DMS53 treated with DMSO at 0.1 percent for 48 hours (cell line): ENCODE data around the gene PRXL2B.
"Not testable (repeated sequence)": the region's sequence is repeated elsewhere in the genome, so short reads cannot be mapped to it uniquely, and the experiment has no call there.

Experiments
- DNase-seq: peaks from one replicate; lab custom pipeline; 2025; ENCODE audit not compliant: unreplicated experiment; lab: John Stamatoyannopoulos, UW

The PRXL2B gene

GRCh38 chr1:2550309-2550861 lies 36.2 kb upstream of the PRXL2B start:
- not testable (repeated sequence) for DNase-seq

DNA sequence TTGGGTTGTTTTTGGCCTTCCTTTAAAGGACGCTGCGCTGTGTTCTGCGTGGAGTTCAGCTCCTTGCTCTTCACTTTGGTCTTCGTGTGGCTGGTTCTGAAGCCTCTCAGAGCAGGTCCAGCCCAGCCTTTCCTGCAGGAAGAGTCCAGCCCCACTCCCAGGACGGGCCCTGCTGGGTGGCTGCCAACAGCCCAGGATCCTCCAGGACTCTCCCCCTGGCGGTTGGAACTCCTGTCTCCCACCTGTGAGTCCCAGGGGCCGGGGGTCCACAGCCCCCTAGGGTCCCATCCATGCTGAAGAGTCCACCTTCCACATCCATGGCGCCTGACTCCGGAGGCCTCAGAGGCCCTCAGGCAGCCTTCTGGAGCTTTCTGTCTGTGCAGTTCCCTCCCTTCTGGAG lies 35.0 kb upstream of the PRXL2B start:
- not testable (repeated sequence) for DNase-seq

GRCh38 chr1:2552189-2552588 lies 34.4 kb upstream of the PRXL2B start:
- DNase-seq, result no peak

DNA sequence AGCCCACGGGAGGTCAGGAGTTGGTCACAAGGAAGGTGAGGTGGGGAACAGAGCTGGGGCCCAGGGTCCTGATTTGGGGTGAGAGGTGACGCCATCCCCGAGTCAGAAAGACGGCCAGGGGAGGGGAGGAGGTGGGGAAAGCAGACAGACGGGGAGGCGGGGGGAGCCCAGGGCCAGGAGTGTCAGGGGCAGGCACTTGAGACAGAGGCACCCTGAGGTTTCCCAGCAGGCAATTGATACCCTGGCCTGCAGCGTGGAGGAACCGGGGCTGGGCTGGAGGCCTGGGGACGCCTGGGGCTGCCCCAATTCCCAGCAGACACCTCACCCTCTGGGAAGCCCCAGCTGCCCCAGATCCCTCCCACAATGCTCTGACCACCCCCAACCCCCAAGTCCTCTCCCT lies 33.5 kb upstream of the PRXL2B start:
- DNase-seq, result not testable (repeated sequence)

DNA sequence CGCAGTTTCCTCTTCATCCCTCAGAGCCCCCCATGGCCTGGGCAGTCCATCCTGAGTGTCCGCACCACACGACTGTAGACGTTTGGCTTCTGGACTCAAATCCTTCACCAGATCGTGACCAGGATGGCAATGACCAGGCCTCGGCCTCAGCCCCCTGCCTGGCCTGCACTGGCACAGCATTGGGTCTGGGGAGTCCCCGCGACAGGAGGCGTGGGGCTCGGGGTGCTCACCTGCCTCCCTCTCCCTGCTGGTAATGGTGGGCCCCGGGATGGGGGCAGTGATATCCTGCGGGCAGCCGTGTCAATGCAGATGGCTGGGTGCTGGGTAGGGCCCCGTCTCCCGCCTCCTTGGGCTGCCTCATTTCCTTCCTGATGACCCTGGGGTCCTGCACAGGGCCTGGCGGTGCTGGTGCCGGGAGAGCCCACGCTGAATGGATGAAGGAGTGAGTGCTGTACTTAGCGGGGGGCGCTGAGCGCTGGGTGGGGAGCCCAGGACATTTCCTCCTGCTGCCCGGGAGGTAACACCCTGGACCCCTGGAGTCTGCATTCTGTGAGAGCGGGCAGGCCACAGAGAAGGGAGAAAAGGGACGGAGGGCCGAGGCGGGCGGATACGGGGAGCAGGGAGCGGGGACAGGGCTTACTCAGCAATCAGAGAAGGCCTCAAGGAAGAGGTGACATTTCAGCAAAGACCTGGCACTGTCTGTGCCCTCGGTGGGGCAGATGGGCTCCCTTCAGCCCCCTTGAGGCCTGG lies 32.5 kb upstream of the PRXL2B start:
- DNase-seq, result no peak

- no peak for DNase-seq
Observed at GRCh38 chr1:2554621-2555387, 31.8 kb upstream of the PRXL2B start.

DNA sequence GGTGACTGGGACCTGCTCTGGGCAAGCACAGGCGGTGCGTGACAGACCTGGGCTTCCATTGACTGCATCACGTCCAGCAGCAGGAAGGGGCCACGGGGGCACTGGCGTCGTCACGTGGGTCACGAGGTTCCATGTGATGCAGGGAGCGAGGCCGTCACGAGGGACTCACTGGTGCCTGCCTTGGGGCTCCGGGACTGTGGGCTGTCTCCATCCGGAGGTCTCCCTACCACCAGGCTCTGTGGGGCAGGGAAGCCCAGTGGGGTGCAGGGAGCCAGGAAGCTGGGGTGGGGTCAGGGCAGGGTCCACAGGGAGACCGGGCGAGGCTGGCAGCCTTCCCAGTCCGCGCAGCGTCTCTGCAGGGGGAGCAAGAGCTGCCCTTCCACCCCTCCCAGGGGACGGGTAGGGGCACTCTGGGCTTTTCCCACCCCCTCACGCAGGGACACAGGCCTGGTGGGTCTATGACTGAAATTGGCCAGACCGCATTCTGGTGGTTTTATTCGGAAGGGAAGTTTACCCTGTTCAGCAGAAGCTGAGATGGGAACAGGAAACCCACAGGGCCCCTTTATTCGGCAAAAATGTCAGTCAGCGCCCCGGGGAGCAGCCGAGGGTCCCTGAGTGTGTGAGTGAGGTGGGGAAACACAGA lies 30.8 kb upstream of the PRXL2B start:
- DNase-seq, result peak; percentile 10

- peak; percentile 25 for DNase-seq
Observed at GRCh38 chr1:2556277-2556677, 30.3 kb upstream of the PRXL2B start, which contains the start of gene TNFRSF14. Gene TNFRSF14, plus strand, starts transcription at chr1:2556371. Its CDS starts 294 bp downstream, at chr1:2556665.

- no peak for DNase-seq
Observed at GRCh38 chr1:2556678-2557481, 29.7 kb upstream of the PRXL2B start.

DNA sequence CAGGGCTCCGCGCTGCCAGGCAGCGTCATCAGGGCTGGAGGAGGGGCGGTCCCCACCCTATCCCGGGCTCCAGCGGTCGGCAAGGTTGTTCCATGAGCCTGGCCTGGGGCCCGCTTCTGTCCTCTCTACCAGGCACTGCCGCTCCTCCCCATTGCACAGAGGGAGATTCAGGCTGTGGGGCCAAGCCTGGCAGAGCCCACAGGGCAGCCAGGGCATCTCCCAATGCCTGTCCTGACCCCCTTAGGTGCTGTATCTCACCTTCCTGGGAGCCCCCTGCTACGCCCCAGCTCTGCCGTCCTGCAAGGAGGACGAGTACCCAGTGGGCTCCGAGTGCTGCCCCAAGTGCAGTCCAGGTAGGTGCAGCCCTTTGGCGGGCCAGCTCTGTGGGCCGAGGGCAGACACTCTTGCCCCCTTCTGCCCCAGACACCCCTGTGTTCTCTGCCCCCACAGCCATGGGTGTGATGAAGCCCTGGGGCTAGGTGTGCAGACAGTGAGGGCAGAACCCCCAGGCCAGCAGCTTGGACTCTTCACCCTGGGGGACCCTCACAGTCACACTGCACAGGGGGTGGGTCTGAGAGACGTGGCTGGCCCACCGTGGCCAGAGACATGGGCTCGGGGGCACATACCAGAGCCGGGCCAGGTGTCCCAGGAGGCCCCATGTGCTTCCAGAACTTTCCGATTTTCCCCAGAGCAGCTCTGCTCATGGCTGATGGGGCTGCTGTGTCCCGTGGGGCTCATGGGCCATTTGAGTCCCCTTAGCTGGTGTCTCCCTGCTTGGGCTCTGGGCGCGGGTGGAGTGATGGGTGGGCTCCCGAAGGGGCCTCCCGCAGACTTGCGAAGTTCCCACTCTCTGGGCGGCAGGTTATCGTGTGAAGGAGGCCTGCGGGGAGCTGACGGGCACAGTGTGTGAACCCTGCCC lies 28.8 kb upstream of the PRXL2B start:
- DNase-seq, result no peak

- no peak for DNase-seq
Observed at GRCh38 chr1:2558420-2558819, 28.2 kb upstream of the PRXL2B start.

DNA sequence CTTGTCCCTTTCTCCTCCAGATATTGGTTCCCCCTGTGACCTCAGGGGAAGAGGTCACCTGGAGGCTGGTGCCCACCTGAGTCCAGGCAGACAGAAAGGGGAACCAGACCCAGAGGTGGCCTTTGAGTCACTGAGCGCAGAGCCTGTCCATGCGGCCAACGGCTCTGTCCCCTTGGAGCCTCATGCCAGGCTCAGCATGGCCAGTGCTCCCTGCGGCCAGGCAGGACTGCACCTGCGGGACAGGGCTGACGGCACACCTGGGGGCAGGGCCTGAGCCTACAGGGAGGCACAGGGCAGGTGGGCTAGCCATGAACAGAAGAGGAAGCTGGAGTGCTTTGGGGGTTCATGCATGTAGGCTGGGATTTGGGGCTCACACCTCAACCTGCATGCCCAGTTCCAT lies 27.7 kb upstream of the PRXL2B start:
- no peak for DNase-seq

DNA sequence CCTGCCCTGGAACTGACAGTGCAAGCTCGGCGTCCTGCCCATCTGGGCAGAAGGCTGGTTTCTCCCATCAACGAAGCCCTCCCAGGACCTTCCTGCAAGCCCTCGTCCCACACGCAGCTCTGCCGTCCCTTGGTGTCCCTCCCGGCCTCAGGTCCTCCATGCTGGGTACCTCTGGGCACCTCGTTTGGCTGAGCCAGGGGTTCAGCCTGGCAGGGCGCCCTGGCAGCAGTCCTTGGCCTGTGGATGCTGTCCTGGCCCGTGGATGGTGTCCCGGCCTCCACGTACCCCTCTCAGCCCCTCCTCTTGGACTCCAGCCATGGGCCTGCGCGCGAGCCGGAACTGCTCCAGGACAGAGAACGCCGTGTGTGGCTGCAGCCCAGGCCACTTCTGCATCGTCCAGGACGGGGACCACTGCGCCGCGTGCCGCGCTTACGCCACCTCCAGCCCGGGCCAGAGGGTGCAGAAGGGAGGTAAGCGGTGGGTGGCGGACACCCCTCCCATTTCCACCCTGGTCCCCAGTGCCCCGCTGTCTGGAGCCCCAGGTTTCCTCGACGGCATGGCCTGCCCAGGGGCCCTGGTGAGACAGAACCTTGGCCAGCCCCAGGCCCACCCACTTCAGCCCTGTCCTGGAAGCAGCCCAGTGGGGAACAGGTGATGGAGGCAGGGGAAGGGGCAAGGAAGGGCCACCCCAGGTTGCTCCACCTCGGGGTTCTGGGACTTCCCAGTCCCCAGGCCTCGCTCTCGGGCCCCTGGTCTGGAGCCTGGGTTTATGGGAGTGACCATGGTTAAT lies 26.9 kb upstream of the PRXL2B start:
- no peak for DNase-seq

GRCh38 chr1:2560299-2561073 lies 26.1 kb upstream of the PRXL2B start:
- DNase-seq, result no peak

- DNase-seq, result no peak
Observed at GRCh38 chr1:2561446-2561845, 25.1 kb upstream of the PRXL2B start.

- DNase-seq, result no peak
Observed at GRCh38 chr1:2561898-2562895, 24.4 kb upstream of the PRXL2B start.

- no peak for DNase-seq
Observed at GRCh38 chr1:2563205-2563604, 23.4 kb upstream of the PRXL2B start.
